SK-N-SH (cell line): ENCODE data around the gene KIF3B.

Experiments used
- CTCF ChIP-seq: fragments of 200-600 bp; sonication (generic); IDR thresholded peaks from 2 replicates; pipeline ENCODE4 v1.6.1; 2017; ENCODE audit warnings: antibody characterized with exemption, mild to moderate bottlenecking, moderate library complexity
- EP300 ChIP-seq, 2 experiments: IDR thresholded peaks; 2 replicates each; pipeline versions ENCODE4 v1.4.0 to v1.6.1; 2012; ENCODE audit warnings: borderline replicate concordance in 1 of 2, low read depth in 1 of 2, low read length in 1 of 2
- NFIC ChIP-seq: IDR thresholded peaks from 2 replicates; pipeline ENCODE4 v1.4.0; 2012; ENCODE audit warnings: borderline replicate concordance
- POLR2AphosphoS5 ChIP-seq: IDR thresholded peaks from 2 replicates; pipeline ENCODE4 v1.6.1; 2012; ENCODE audit warnings: low read depth, low read length
- TCF12 ChIP-seq: IDR thresholded peaks from 2 replicates; pipeline ENCODE4 v1.4.0; 2012
- TF ChIP-seq, protein P1 (sequence below): fragments of 150-350 bp; IDR thresholded peaks from 2 replicates; pipeline ENCODE4 v1.6.1; 2017; ENCODE audit warnings: antibody characterized with exemption, low read length, low read depth, borderline replicate concordance
- TF ChIP-seq, protein P2 (sequence below): IDR thresholded peaks from 2 replicates; pipeline ENCODE4; 2012
- TF ChIP-seq, protein P3 (sequence below): IDR thresholded peaks from 2 replicates; pipeline ENCODE4 v1.4.0; 2012; ENCODE audit warnings: low read depth, borderline replicate concordance

- TF ChIP-seq CTCF: no peak
- TF ChIP-seq TCF12: no peak
- TF ChIP-seq, protein P1, sequence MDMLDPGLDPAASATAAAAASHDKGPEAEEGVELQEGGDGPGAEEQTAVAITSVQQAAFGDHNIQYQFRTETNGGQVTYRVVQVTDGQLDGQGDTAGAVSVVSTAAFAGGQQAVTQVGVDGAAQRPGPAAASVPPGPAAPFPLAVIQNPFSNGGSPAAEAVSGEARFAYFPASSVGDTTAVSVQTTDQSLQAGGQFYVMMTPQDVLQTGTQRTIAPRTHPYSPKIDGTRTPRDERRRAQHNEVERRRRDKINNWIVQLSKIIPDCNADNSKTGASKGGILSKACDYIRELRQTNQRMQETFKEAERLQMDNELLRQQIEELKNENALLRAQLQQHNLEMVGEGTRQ: no peak
- TF ChIP-seq POLR2AphosphoS5: no peak
- TF ChIP-seq NFIC: no peak
- TF ChIP-seq, protein P2, sequence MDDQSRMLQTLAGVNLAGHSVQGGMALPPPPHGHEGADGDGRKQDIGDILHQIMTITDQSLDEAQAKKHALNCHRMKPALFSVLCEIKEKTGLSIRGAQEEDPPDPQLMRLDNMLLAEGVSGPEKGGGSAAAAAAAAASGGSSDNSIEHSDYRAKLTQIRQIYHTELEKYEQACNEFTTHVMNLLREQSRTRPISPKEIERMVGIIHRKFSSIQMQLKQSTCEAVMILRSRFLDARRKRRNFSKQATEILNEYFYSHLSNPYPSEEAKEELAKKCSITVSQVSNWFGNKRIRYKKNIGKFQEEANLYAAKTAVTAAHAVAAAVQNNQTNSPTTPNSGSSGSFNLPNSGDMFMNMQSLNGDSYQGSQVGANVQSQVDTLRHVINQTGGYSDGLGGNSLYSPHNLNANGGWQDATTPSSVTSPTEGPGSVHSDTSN: no peak
- TF ChIP-seq EP300 (IDR thresholded peaks at IDR 0.05; ENCODE audit: borderline replicate concordance in 1 of 2, low read depth in 1 of 2, low read length in 1 of 2): no peak
- TF ChIP-seq, protein P3, sequence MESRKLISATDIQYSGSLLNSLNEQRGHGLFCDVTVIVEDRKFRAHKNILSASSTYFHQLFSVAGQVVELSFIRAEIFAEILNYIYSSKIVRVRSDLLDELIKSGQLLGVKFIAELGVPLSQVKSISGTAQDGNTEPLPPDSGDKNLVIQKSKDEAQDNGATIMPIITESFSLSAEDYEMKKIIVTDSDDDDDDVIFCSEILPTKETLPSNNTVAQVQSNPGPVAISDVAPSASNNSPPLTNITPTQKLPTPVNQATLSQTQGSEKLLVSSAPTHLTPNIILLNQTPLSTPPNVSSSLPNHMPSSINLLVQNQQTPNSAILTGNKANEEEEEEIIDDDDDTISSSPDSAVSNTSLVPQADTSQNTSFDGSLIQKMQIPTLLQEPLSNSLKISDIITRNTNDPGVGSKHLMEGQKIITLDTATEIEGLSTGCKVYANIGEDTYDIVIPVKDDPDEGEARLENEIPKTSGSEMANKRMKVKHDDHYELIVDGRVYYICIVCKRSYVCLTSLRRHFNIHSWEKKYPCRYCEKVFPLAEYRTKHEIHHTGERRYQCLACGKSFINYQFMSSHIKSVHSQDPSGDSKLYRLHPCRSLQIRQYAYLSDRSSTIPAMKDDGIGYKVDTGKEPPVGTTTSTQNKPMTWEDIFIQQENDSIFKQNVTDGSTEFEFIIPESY: no peak
These were observed 10.9 kb downstream of the KIF3B start for GRCh38 chr20:32288225-32288849.
